ENCODE results near the gene IP6K3. TPM values are rescaled to one million over a fixed set of nuclear protein-coding genes. Genes with fewer than 3 reads are reported as not detected.

The IP6K3 gene
- polyA plus RNA-seq, 3 donors = not detected

DNA sequence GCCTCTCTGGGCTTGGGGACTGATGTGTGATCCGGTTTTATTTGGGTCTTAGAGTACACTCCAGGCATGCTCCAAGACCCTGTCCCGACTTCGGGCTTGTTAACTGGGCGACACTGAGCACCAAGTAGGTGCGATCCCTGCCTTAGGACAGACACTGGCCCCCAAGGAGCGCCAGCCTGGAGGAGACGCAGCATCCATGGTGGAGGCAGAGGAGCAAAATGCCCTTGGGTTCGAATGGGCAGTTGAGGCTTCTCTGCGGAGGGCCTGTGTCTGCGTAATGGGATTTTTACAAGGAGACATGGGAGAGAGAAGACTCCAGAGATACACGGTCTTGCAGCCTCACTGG, 42.8 kb upstream of the IP6K3 start:
- Histone ChIP-seq H3K36me3 (replicated peaks in 1 of 2; ENCODE audit: control insufficient read depth in 1 of 2, insufficient read depth in 2 of 2, low read length in 2 of 2) (peaks cover 8 to 24% of the 10 kb centered on the region in 2 donors), H3K4me3 (replicated peaks in 1 of 3; ENCODE audit: low read depth in 2 of 3, low read length in 3 of 3) (peak overlapping the region in 2 of 3 experiments; percentile 19 to 84), H3K27me3 (ENCODE audit: control insufficient read depth in 2 of 2, insufficient read depth in 2 of 2, low read length in 2 of 2) (peaks cover 0 to 19% of the 10 kb centered on the region in 2 donors), H3K9me3 (replicated peaks in 1 of 2; ENCODE audit: control insufficient read depth in 1 of 2, insufficient read depth in 1 of 2, low read length in 2 of 2) (no peaks in the 10 kb centered on the region), H3K4me2 (replicated peaks; ENCODE audit: extremely low read depth, low read length, poor library complexity, severe bottlenecking) (peak overlapping the region; percentile 87), H2AFZ (ENCODE audit: insufficient read depth, low read depth, low read length, poor library complexity, severe bottlenecking) (peak overlapping the region; percentile 77), H3K79me2 (ENCODE audit: insufficient read depth, low read length) (peaks cover 45% of the 10 kb centered on the region), H4K20me1 (ENCODE audit: insufficient read depth, low read length) (peaks cover 34% of the 10 kb centered on the region), H3K4me1 (ENCODE audit: control insufficient read depth in 1 of 2, insufficient read depth in 2 of 2, low read length in 2 of 2) (peaks cover 18 to 28% of the 10 kb centered on the region in 2 donors), H3K27ac (ENCODE audit: low read depth in 1 of 2, low read length in 2 of 2) (peak overlapping the region in 1 of 2 donors; percentile 91), H3K9ac (ENCODE audit: insufficient read depth, low read length, poor library complexity, severe bottlenecking) (no peak overlapping the region)
- Mint-ChIP-seq H3K36me3 (peaks cover 20% of the 10 kb centered on the region in 2 donors), H3K9me3 (peaks cover 0 to 1% (median 0%) of the 10 kb centered on the region in 7 donors), H3K4me3 (peak overlapping the region; percentile 77 to 90), H3K27ac (peak overlapping the region in 4 of 7 donors; percentile 59 to 92 (median 76)), H3K27me3 (ENCODE audit: low read depth in 3 of 3) (peaks cover 10 to 15% (median 12%) of the 10 kb centered on the region in 3 donors), H3K4me1 (peaks cover 37% of the 10 kb centered on the region)
- TF ChIP-seq, protein P1, sequence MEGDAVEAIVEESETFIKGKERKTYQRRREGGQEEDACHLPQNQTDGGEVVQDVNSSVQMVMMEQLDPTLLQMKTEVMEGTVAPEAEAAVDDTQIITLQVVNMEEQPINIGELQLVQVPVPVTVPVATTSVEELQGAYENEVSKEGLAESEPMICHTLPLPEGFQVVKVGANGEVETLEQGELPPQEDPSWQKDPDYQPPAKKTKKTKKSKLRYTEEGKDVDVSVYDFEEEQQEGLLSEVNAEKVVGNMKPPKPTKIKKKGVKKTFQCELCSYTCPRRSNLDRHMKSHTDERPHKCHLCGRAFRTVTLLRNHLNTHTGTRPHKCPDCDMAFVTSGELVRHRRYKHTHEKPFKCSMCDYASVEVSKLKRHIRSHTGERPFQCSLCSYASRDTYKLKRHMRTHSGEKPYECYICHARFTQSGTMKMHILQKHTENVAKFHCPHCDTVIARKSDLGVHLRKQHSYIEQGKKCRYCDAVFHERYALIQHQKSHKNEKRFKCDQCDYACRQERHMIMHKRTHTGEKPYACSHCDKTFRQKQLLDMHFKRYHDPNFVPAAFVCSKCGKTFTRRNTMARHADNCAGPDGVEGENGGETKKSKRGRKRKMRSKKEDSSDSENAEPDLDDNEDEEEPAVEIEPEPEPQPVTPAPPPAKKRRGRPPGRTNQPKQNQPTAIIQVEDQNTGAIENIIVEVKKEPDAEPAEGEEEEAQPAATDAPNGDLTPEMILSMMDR (IDR thresholded peaks at IDR 0.05) = no peak
- intact Hi-C loops (cut with micrococcal nuclease) = loop anchor here in 1 of 2 donors (5.0 kb wide), 1 partner anchor 638 kb away; the partner anchor contains the start of gene RPS10
- 94% methylated on average over 9 of the region's 11 CpGs for WGBS (ENCODE audit: insufficient coverage)
- no peak for DNase-seq

DNA sequence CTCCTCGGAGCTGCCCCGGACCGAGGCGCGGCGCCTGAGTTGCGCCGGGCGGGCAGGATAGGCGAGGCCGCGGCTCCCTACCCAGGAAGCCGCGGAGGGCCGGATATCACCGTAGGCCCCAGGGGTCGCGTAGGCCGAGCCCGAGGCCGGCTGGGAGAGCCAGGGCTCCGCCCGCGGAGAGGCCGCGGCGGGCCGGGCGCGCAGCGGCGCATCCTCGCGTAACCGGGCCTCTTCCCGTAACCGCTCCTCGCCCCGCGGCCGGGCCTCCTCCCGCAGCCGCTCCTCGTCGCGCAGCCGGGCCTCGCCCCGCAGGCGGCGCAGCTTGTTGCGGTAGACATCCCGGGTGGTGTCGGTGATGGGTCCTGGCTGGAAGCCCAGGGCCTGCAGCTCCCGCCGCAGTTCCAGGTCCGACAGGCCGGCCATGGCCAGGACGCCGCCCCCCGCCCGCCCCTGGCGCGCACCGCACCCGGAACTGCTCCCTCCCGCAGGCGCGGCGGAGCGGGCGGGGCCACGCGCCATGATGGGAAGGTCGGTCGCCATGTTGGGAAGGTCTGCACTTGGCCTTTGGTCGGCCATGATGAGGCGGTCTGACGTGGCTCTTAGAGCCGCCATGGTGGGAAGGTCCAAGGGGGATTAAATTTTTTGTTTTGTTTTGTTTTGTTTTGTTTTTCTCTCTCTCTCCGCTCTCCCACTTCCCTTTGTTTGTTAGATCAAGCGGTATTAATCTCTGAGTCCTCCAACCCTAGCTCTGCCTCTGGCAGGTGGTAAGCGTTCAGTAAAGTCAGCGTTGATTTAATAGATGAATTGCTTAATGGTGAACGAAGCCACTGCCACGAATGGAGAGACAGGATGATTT, 42.2 kb upstream of the IP6K3 start, which contains the start of gene LEMD2:
TSS of gene LEMD2 (minus strand) at position 437 of the 856 bp plus-strand sequence. CDS start at position 423, 14 bp downstream.
- WGBS (ENCODE audit: insufficient coverage) = 3% methylated on average over 79 of the region's 86 CpGs
- peaks cover 37% of the 10 kb centered on the region for H3K4me1 Mint-ChIP-seq

More for the DNA sequence above, 42.2 kb upstream of the IP6K3 start, which contains the start of gene LEMD2:
- Histone ChIP-seq H3K9ac (ENCODE audit: insufficient read depth, low read length, poor library complexity, severe bottlenecking) (peak within 1 kb of the TSS; percentile 99), H3K4me2 (replicated peaks; ENCODE audit: extremely low read depth, low read length, poor library complexity, severe bottlenecking) (peak within 1 kb of the TSS; percentile 87), H3K4me1 (ENCODE audit: control insufficient read depth in 1 of 2, insufficient read depth in 2 of 2, low read length in 2 of 2) (peaks cover 18 to 28% of the 10 kb centered on the region in 2 donors), H3K4me3 (replicated peaks in 1 of 3; ENCODE audit: low read depth in 2 of 3, low read length in 3 of 3) (peak within 1 kb of the TSS; percentile 46 to 84 (median 81)), H4K20me1 (ENCODE audit: insufficient read depth, low read length) (peaks cover 39% of the 10 kb centered on the region), H2AFZ (ENCODE audit: insufficient read depth, low read depth, low read length, poor library complexity, severe bottlenecking) (peak within 1 kb of the TSS; percentile 77), H3K27ac (ENCODE audit: low read depth in 1 of 2, low read length in 2 of 2) (peak within 1 kb of the TSS; percentile 84 to 91), H3K27me3 (ENCODE audit: control insufficient read depth in 2 of 2, insufficient read depth in 2 of 2, low read length in 2 of 2) (peaks cover 0 to 14% of the 10 kb centered on the region in 2 donors), H3K36me3 (replicated peaks in 1 of 2; ENCODE audit: control insufficient read depth in 1 of 2, insufficient read depth in 2 of 2, low read length in 2 of 2) (peaks cover 13 to 29% of the 10 kb centered on the region in 2 donors), H3K79me2 (ENCODE audit: insufficient read depth, low read length) (peaks cover 49% of the 10 kb centered on the region), H3K9me3 (replicated peaks in 1 of 2; ENCODE audit: control insufficient read depth in 1 of 2, insufficient read depth in 1 of 2, low read length in 2 of 2) (no peaks in the 10 kb centered on the region)
- Mint-ChIP-seq H3K36me3 (peaks cover 26% of the 10 kb centered on the region in 2 donors), H3K27ac (peak within 1 kb of the TSS; percentile 94 to 100 (median 98)), H3K9me3 (peaks cover 0 to 1% (median 0%) of the 10 kb centered on the region in 7 donors), H3K4me3 (peak within 1 kb of the TSS; percentile 96 to 97), H3K27me3 (ENCODE audit: low read depth in 3 of 3) (peaks cover 9 to 13% (median 12%) of the 10 kb centered on the region in 3 donors)
- TF ChIP-seq, protein P1 (IDR thresholded peaks at IDR 0.05) = peak; percentile 8
- peak; percentile 84 to 93 (median 92) for DNase-seq
- intact Hi-C loops (cut with micrococcal nuclease) = loop anchor here in 1 of 2 donors (5.0 kb wide), 1 partner anchor 638 kb away; the partner anchor contains the start of gene RPS10

Measured in CD14-positive monocyte (primary cell).